ENCODE results near the gene MINDY3. TPM values are rescaled to one million over a fixed set of nuclear protein-coding genes. Genes with fewer than 3 reads are reported as not detected.
"Not testable (repeated sequence)": the region's sequence is repeated elsewhere in the genome, so short reads cannot be mapped to it uniquely, and the experiment has no call there.

Gene MINDY3
- polyA plus RNA-seq, 1 donor: 28.9 TPM

GRCh38 chr10:15856328-15857015, 3.8 kb downstream of the MINDY3 start:
- no peak for DNase-seq

- DNase-seq: no peak
Observed at GRCh38 chr10:15853800-15854199, 6.5 kb downstream of the MINDY3 start.

- no peak for DNase-seq
Observed at GRCh38 chr10:15852111-15852557, 8.2 kb downstream of the MINDY3 start.

- DNase-seq: not testable (repeated sequence)
Observed at GRCh38 chr10:15850337-15850978, 9.8 kb downstream of the MINDY3 start.

GRCh38 chr10:15849316-15849715, 11.0 kb downstream of the MINDY3 start:
- no peak for DNase-seq

GRCh38 chr10:15847481-15847880, 12.8 kb downstream of the MINDY3 start:
- DNase-seq: no peak

- DNase-seq: no peak
Observed at GRCh38 chr10:15844517-15844916, 15.8 kb downstream of the MINDY3 start.

GRCh38 chr10:15843695-15844094, 16.6 kb downstream of the MINDY3 start:
- DNase-seq: no peak

- DNase-seq: no peak
Observed at GRCh38 chr10:15842556-15843169, 17.6 kb downstream of the MINDY3 start.

- no peak for DNase-seq
Observed at GRCh38 chr10:15841696-15842095, 18.6 kb downstream of the MINDY3 start.

GRCh38 chr10:15836807-15837206, 23.5 kb downstream of the MINDY3 start:
- no peak for DNase-seq

- DNase-seq: no peak
Observed at GRCh38 chr10:15829495-15829894, 30.8 kb downstream of the MINDY3 start.

GRCh38 chr10:15824498-15824897, 35.8 kb downstream of the MINDY3 start:
- peak; percentile 17 for DNase-seq

- peak; percentile 19 for DNase-seq
Observed at GRCh38 chr10:15822131-15822530, 38.2 kb downstream of the MINDY3 start.

GRCh38 chr10:15821046-15821683, 39.1 kb downstream of the MINDY3 start:
- no peak for DNase-seq

GRCh38 chr10:15817409-15818046, 42.8 kb downstream of the MINDY3 start:
- no peak for DNase-seq

GRCh38 chr10:15815242-15815885, 44.9 kb downstream of the MINDY3 start:
- no peak for DNase-seq

- no peak for DNase-seq
Observed at GRCh38 chr10:15814565-15814964, 45.7 kb downstream of the MINDY3 start.

- DNase-seq: no peak
Observed at GRCh38 chr10:15813415-15813814, 46.9 kb downstream of the MINDY3 start.

- DNase-seq: no peak
Observed at GRCh38 chr10:15809450-15809849, 50.9 kb downstream of the MINDY3 start.

GRCh38 chr10:15808204-15808797, 52.0 kb downstream of the MINDY3 start:
- DNase-seq: no peak

Data from hindlimb muscle (tissue), 1 donor.